AML-193 (cell line): Measurements from ENCODE around the gene CACNA2D1.

Experiments used
- DNase-seq, 2 experiments: peaks; one replicate each; lab custom pipeline; 2025; lab: John Stamatoyannopoulos, UW

CACNA2D1 gene

GRCh38 chr7:81973117-81973516 is 470.5 kb downstream of the CACNA2D1 start:
- no peak for DNase-seq

DNA sequence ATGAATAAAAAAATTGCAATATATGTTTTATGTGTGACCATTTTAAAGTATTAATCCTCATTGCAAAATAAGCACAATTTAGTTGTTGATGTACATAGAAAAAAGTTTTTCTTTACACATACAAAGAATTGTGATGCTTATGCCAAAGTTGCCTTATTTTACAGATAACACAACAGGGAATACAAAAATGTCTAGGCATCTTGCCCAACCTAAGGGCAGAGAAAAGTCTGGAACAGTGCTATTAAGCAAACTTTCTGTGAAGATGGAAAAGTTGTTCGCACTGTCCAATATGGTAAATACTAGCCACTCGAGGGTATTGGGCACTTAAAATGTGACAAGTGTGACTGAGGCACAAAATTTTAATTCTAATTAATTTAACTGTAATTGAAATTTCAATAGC is 483.6 kb downstream of the CACNA2D1 start:
- no peak for DNase-seq

GRCh38 chr7:81957517-81957916 is 486.1 kb downstream of the CACNA2D1 start:
- DNase-seq = no peak

DNA sequence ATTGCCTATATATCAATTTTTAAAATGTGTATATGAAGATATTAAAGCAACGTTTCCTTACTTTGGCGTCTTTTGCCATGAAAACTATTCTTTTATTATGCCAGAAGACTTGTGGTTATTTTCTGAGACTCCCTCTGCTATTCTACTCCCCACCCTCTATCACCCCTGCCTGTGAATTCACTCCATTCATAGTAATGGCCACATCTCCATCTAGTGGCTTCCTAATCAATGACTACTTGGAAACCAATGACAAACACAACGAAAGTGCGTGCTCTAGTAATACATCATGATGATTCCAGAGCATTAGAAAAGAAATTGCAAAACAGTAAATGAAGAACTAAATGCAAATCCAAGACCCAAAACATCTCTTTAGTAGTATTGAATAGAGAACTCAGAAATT is 487.1 kb downstream of the CACNA2D1 start:
- DNase-seq = peak; percentile 79 to 87

GRCh38 chr7:81949306-81949705 is 494.3 kb downstream of the CACNA2D1 start:
- no peak for DNase-seq

DNA sequence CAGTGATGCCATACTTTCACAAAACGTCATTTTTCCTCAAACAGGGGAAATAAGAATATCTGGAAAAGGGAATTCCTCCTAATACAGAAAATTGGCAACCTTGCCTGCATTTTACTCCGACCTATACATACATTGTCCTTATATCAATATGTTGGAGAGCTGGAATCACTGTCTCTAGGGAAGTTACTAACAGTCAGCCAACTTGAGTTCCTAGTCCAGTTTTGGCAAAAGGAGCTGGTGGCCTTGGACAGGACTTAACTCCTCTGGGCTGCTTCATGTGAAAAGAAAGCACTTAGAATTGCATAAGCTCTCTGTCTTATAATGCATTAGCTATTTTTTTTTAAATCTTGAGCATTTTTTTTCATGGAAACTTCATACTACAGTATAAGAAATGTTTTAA is 499.5 kb downstream of the CACNA2D1 start:
- DNase-seq = no peak

DNA sequence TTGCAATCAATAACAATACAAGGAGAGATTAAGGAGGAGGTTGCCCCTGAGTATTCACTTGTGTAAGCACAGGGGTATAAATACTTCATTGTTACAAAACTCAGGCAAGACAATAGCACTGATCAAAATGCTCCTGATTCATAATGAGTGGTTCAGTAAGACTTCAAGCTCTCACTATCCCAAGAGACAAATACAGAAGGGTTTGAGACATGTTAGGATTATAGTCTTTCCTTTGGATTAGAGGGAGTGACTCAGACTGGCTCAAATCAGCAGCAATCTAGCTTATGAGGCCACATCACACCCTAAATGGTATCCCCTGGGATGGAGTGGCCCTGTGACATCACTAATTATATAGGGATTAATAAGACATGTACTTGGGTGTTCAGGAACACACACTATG is 506.5 kb downstream of the CACNA2D1 start:
- DNase-seq = no peak

DNA sequence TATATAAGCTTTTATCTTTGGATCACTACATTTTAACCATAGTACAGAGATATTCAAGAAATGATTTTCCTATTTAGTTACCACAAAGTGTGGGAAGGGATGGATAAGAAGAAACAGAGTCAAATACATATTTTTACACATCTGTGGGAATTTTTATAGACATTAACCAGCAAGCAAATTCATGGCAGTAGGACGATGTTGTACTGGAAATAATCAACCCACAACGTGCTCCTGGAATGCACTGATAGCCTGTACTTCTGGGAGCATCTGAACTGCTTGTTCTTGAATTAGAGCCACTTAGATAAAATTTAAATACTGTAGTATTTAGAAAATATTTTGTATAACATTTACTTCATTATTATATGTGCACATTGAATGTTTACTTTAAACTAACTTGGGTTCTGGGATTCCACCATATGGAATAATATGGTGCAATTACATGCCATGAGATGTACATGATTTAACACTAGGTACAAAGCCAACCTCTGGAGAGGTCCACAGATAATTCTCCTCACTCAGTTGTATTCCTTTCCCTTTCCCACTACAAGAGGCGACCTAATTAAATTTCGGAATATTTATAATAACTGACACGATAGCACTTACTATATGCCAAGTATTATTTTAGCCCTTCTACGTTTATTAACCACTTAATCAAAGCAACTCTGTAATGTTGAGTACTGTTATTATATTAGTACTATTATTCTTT is 508.8 kb downstream of the CACNA2D1 start:
- DNase-seq = no peak

DNA sequence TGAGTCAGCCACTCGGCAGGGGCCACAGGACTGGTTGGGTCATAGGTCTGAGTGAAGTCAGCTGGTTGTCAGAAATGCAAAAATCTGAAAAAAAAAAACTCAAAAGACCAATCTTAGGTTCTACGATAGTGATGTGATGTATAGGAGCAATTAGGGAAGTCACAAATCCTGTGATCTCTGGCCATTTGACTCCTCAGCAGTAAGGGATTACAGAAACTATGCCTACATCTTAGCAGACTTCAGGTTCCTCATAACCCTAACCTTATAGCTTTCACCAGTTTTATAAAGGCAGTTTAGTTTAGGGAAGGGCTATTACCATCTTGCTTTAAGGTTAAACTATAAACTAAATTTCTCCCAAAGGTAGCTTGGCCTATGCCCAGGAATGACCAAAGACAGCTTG is 510.6 kb downstream of the CACNA2D1 start:
- DNase-seq = no peak

- no peak for DNase-seq
Measured at GRCh38 chr7:81929386-81929785, 514.2 kb downstream of the CACNA2D1 start.

DNA sequence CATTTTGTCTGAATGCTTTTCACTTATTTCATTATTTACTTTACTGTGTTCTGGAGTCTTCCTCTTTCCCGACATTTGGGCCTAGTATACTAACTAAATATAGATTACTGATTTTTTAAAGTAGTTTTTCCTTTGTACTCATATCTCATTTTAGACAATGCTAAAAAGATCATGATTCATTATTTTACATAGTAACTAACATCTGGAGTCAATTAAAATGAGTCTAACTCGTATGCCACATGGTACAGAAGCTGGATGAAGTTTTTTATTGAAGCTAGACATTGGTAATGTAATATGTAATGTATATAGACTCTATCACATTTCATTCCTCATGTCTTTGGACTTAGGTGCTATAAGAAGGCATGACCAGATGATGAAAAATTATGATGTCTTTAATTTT is 517.4 kb downstream of the CACNA2D1 start:
- DNase-seq = no peak

DNA sequence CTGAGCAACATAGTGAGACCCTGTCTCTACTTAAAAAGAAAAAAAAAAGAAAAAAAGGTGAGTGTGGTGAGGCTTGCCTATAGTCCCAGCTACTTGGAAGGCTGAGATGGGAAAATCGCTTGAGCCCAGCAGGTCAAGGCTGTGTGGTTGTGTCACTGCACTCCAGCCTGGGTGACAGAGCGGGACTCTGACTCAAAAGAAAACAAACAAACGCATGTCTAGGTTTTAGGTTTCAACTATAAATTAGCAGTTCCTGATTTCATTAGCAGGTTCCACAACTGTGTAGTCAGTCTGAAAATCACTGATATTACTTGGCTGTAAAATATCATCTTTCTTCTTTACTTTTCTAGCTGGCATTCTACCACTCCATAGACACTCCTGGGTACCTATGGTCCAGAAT is 518.0 kb downstream of the CACNA2D1 start:
- no peak for DNase-seq

GRCh38 chr7:81924494-81924893 is 519.1 kb downstream of the CACNA2D1 start:
- no peak for DNase-seq

DNA sequence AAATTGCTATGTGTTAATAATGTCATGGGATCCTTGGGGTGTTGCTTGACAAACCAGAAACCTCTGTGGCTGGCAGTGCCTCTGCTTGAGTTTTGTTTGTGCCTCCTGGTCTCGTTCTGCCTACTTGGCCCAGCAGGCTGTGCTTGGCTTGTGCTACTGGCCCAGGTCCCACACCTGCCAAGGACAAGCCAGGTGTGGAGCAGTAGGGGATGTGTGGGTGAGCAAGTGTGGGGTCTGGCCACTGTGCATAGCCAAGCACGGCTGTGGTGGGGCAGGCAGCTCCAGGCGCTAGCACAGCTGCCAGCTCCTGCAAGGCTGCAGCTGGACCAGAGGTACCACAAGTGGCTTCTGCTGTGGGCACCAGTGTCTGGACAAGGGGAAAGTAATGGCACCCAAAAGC is 524.1 kb downstream of the CACNA2D1 start:
- DNase-seq = no peak

DNA sequence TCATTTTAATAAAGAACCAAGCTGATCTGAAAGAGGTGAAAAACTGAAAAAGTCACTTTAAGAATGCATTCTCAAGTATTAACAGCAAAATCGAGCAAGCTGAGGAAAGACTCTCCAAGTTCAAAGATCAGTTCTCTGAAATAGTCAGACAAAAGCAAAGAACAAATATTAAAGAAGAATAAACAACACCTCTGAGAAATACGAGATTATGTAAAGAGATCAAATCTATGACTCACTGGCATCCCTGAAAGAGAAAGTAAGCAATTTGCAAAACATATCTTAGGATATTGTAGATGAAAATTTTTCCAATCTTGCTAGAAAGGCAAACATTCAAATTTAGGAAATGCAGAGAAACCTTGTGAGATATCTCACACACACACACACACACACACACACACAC is 535.4 kb downstream of the CACNA2D1 start:
- no peak for DNase-seq

GRCh38 chr7:81903115-81903514 is 540.5 kb downstream of the CACNA2D1 start:
- DNase-seq = no peak

- no peak for DNase-seq
Measured at GRCh38 chr7:81902536-81902935, 541.0 kb downstream of the CACNA2D1 start.
